ENCODE measurements around the gene ART1.

ART1 gene

GRCh38 chr11:3712274-3712673, 67.3 kb downstream of the ART1 start:
- DNase-seq (ENCODE audit: low read depth in 2 of 2), result no peak

All from stimulated activated CD4-positive, alpha-beta T cell treated with anti-CD3 and anti-CD28 coated beads, Interleukin-15, amount 100 ng/mL, for 48 hours (primary cell).